Gastroesophageal sphincter (tissue), 4 donors: Measurements from ENCODE around the gene SSH2. TPM values are rescaled to one million over a fixed set of nuclear protein-coding genes. Genes with fewer than 3 reads are reported as not detected.
"Not testable (repeated sequence)": the region's sequence is repeated elsewhere in the genome, so short reads cannot be mapped to it uniquely, and the experiment has no call there.

Source experiments
- ATAC-seq: fragments of 150-250 bp; one replicate; pipeline ENCODE4 v1.9.1; 2016; ENCODE audit warnings: mild to moderate bottlenecking, moderate library complexity
- H3K27ac ChIP-seq, 4 donors: fragments of 200-600 bp; sonication (generic) in 3 of 4; 1 replicate in 3 of 4; 2 replicates in 1 of 4; pipeline ENCODE4 v1.5.1; 2016 to 2019
- H3K27me3 ChIP-seq: fragments of 200-600 bp; sonication (generic); one replicate; pipeline ENCODE4 v1.5.1; 2019
- H3K36me3 ChIP-seq, 2 donors: fragments of 200-600 bp; sonication (generic); one replicate each; pipeline ENCODE4 v1.5.1; 2019; ENCODE audit warnings: control low read depth in 1 of 2
- H3K4me1 ChIP-seq, 3 donors: fragments of 200-600 bp; sonication (generic); 1 replicate in 2 of 3; 2 replicates in 1 of 3; pipeline ENCODE4 v1.5.1; 2016 to 2019; ENCODE audit warnings: control low read depth in 2 of 3
- H3K4me3 ChIP-seq, 2 donors: fragments of 200-600 bp; sonication (generic); one replicate each; pipeline ENCODE4 v1.5.1; 2019; ENCODE audit warnings: mild to moderate bottlenecking in 1 of 2, moderate library complexity in 1 of 2
- H3K9me3 ChIP-seq, 3 donors: fragments of 200-600 bp; sonication (generic); one replicate each; pipeline ENCODE4 v1.5.1; 2017 to 2019; ENCODE audit warnings: control low read depth in 2 of 3
- CTCF ChIP-seq, 4 experiments: fragments of 200-600 bp in 2 of 4; fragments of 450-650 bp in 2 of 4; sonication (generic) in 1 of 4; IDR thresholded peaks; one replicate each; pipeline ENCODE4 v1.5.1; 2017 to 2019; ENCODE audit warnings: antibody characterized with exemption in 4 of 4, mild to moderate bottlenecking in 2 of 4, moderate library complexity in 2 of 4
- EP300 ChIP-seq: sonication (generic); formaldehyde crosslinking; IDR thresholded peaks from one replicate; pipeline ENCODE4 v1.6.1; 2017; ENCODE audit warnings: antibody characterized with exemption, mild to moderate bottlenecking
- POLR2A ChIP-seq, 2 donors: fragments of 450-650 bp; IDR thresholded peaks; one replicate each; pipeline ENCODE4 v1.6.1; 2017; ENCODE audit warnings: antibody characterized with exemption in 2 of 2, mild to moderate bottlenecking in 2 of 2, moderate library complexity in 1 of 2
- POLR2AphosphoS5 ChIP-seq: sonication (generic); formaldehyde crosslinking; IDR thresholded peaks from one replicate; pipeline ENCODE4 v1.6.1; 2017; ENCODE audit warnings: antibody characterized with exemption
- WGBS, 2 donors: methylation state at CpG; one replicate each; pipeline ENCODE4 v1.1.5; 2018; ENCODE audit warnings: low coverage in 1 of 2; 5-methylcytosine and 5-hydroxymethylcytosine counted together
- total RNA-seq, 4 donors: library from RNA; depleted of rRNA; stranded (reverse); fragments of >200 nt; gene quantifications; one replicate each; pipeline ENCODE4 v1.1.0, GENCODE V29; 2016

SSH2 gene
- total RNA-seq, 4 donors from 2014 or later = 16.0 to 39.7 (median 24.9) TPM

GRCh38 chr17:29881256-29881655 lies 48.8 kb downstream of the SSH2 start:
- TF ChIP-seq POLR2AphosphoS5 = no peak
- no peak for TF ChIP-seq EP300
- no peak for TF ChIP-seq POLR2A (IDR thresholded peaks at IDR 0.05)
- TF ChIP-seq CTCF (IDR thresholded peaks at IDR 0.05) = no peak
- no peaks in the 10 kb centered on the region for H3K27me3 ChIP-seq
- no peak overlapping the region for H3K4me3 ChIP-seq
- H3K4me1 ChIP-seq = peaks cover 0 to 6% (median 0%) of the 10 kb centered on the region in 3 donors
- ATAC-seq = no peak
- H3K36me3 ChIP-seq = no peaks in the 10 kb centered on the region
- WGBS, 2 donors = 66 to 83% methylated on average over 2 of the region's 3 CpGs
- no peak overlapping the region for H3K27ac ChIP-seq
- H3K9me3 ChIP-seq = no peaks in the 10 kb centered on the region

- TF ChIP-seq POLR2AphosphoS5 (no peak), POLR2A (IDR thresholded peaks at IDR 0.05) (no peak), CTCF (IDR thresholded peaks at IDR 0.05) (no peak), EP300 (no peak)
- Histone ChIP-seq H3K27me3 (no peaks in the 10 kb centered on the region), H3K9me3 (no peaks in the 10 kb centered on the region), H3K4me1 (peaks cover 0 to 6% (median 0%) of the 10 kb centered on the region in 3 donors), H3K27ac (no peak overlapping the region), H3K4me3 (no peak overlapping the region), H3K36me3 (no peaks in the 10 kb centered on the region)
- WGBS, 2 donors = 88 to 100% methylated on average over 2 to 6 of the region's 6 CpGs
- ATAC-seq = no peak
Measured at GRCh38 chr17:29880031-29880430, 50.0 kb downstream of the SSH2 start.

- ATAC-seq = no peak
- Histone ChIP-seq H3K27ac (no peak overlapping the region), H3K27me3 (no peaks in the 10 kb centered on the region), H3K9me3 (no peaks in the 10 kb centered on the region), H3K4me1 (peaks cover 0 to 14% (median 0%) of the 10 kb centered on the region in 3 donors), H3K4me3 (no peak overlapping the region), H3K36me3 (no peaks in the 10 kb centered on the region)
- 67 to 100% methylated on average over 1 of the region's 1 CpG for WGBS, 2 donors
- TF ChIP-seq POLR2AphosphoS5 (no peak), EP300 (no peak), POLR2A (IDR thresholded peaks at IDR 0.05) (no peak), CTCF (IDR thresholded peaks at IDR 0.05) (no peak)
Measured at GRCh38 chr17:29874931-29875596, 55.0 kb downstream of the SSH2 start.

GRCh38 chr17:29874358-29874757 lies 55.7 kb downstream of the SSH2 start:
- peaks cover 0 to 14% (median 0%) of the 10 kb centered on the region in 3 donors for H3K4me1 ChIP-seq
- H3K27ac ChIP-seq, H3K27me3 ChIP-seq, H3K9me3 ChIP-seq, H3K4me3 ChIP-seq, ATAC-seq, H3K36me3 ChIP-seq: not testable (repeated sequence)
- 100% methylated on average over 1 of the region's 1 CpG for WGBS, 2 donors

- no peak for TF ChIP-seq EP300
- no peak for TF ChIP-seq POLR2A (IDR thresholded peaks at IDR 0.05)
- TF ChIP-seq CTCF (IDR thresholded peaks at IDR 0.05) = no peak
- TF ChIP-seq POLR2AphosphoS5 = no peak
- H3K9me3 ChIP-seq = no peaks in the 10 kb centered on the region
- WGBS, 2 donors = 100% methylated on average over 2 of the region's 2 CpGs; no CpG with 5 or more reads in 1 of the 2 donors
- H3K36me3 ChIP-seq = no peaks in the 10 kb centered on the region
- H3K27ac ChIP-seq = no peak overlapping the region
- no peak for ATAC-seq
- H3K27me3 ChIP-seq = no peaks in the 10 kb centered on the region
- no peak overlapping the region for H3K4me3 ChIP-seq
- peaks cover 0 to 14% (median 0%) of the 10 kb centered on the region in 3 donors for H3K4me1 ChIP-seq
Measured at GRCh38 chr17:29873476-29873875, 56.6 kb downstream of the SSH2 start.
